HG02678 (cell line): ENCODE results near the gene GABPB1.
A peak's percentile ranks its signal among the peaks of the same experiment; 100 is the strongest.
"Not testable (repeated sequence)": the region's sequence is repeated elsewhere in the genome, so short reads cannot be mapped to it uniquely, and the experiment has no call there.

Experiments
- ATAC-seq: cut with Tn5 transposase; IDR thresholded peaks from one replicate; pipeline ENCODE4 v1.9.1; 2021; ENCODE audit warnings: mild to moderate bottlenecking, moderate library complexity; ENCODE audit not compliant: unreplicated experiment

Gene GABPB1

DNA sequence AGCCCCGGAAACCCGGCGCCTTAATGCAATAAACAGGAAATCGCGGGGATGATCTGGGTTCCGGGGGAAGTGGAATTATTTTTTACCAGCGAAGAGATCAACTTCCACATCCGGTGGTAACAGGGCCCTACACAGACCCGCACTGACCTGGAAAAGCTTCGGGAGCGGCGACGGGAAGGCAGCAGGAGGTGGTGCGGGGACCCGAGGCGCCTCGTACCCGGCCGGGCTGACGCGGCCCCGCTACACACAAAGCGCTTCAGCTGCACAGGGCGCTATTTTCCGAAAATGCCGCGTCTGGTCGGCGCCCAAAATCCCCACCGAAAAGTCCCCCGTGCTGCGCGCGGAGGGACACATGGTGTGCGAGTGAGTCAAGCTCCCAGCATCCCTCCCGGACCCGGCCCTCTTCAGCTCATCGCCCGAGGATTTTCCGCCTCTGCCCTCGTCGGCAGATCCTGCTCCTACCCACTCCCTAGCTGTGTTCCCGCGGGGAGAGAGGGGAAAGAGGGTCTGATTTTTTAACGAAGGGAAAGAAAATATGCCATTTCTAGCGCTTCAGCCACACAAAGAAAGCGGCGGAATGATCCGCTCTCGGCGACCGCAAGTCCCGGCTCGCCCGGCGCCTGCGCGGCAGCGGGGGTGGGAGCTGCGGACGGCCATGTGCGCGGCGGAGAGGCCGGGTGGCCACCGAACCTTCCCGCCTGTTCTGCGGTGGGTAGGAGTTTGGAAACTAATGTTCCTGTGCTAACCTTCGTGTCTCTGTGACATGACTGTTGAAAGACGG is at the start of gene GABPB1:
GABPB1 (minus strand) TSS at position 361 of the 781 bp plus-strand sequence. CDS start 45,400 bp downstream, outside the sequence.
- ATAC-seq, result peak; percentile 43

DNA sequence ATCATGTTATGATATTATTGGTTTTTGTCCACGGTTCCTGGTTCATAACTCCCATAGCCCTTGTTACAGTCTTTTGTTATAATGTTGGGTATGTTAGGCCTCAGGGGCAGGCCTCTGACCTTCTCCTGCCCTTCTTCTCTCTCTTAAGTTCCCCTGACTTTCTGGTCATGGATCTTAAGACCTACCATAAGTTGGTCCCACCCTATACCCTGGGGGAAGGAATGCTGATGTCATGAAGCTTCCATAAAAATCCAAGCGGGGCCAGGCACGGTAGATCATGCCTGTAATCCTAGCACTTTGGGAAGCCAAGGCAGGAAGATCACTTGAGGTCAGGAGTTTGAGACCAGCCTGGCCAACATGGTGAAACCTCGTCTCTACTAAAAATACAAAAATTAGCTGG is 36.6 kb upstream of the GABPB1 start:
- not testable (repeated sequence) for ATAC-seq

DNA sequence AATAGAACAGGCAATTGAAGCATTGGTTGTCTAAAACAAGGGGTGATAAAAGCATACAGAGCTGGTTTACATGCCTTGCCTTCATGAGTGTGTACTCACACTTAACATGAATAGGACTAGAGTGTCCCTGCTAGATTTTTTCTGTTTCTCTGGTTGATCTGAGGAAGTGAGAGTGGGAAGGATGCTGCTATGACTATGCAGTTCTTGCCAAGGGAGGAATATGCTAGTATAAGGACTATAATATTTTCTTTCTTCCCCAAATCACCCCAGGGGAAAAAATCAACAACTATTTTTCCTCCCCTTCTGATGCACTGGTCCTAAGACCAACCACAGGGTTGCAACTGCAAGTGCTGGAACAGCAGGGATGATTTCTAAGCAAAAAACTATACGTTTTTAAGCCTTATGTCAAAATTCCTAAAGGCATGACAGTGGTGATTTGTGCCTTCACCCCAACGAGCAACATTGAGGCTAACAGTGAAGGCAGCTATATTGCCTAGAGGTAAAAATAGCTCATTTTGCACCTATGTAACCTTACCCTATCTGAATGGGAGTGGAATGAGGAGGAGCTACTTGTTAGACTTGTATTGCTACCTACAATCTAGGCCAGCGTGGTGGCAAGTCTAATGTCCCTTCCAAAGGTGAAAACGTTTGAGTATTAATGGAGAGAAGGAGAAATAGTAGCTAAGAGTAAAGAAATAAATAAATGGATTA is 35.7 kb upstream of the GABPB1 start:
- ATAC-seq, result peak; percentile 81

DNA sequence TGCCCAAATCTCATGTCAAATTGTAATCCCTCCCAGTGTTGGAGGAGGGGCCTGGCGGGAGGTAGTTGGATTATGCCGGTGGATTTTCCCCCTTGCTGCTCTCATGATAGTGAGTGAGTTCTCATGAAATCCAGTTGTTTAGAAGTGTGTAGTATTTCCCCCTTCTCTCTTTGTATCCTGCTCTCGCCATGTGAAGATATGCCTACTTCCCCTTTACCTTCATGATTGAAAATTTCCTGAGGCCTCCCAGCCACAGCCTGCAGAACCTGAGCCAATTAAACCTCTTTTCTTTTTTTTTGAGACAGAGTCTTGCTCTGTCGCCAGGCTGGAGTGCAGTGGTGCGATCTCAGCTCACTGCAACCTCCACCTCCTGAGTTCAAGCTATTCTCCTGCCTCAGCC is 27.4 kb upstream of the GABPB1 start:
- ATAC-seq, result not testable (repeated sequence)

DNA sequence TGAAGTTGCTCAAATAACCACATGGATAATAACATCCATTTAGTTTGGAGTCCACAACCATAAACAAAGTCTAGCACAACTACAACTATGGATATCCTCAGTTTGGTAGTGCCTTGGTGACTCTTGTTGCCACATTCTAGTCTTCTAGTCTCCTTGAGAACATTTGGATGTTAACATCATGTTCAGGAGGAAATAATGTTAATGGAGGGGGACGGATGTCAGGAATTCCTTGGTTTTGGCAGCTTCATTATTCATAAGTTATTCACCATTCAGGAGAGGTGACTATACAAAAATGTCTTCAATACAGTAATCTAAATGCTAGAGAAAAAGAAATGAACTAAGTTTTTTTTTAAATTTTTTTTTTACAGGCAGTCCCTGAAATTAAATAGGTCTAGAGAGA is 26.4 kb upstream of the GABPB1 start:
- ATAC-seq, result no peak

DNA sequence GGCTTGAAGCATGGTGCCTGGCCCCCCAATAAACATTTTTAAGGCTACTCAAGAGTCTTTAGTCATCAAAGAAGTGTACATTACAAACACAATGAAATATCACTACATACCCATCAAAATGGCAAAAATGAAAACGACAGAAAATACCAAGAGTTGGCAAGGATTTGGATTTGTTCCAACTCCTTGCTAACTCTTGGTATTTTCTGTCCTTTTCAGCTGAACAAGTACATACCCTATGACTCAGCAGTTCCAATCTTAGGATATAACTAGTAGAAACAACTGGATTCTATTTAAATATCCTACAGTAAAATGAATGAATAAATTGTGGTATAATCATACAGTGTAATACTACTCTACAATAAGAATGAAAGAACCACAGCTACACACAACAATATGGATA is 25.1 kb upstream of the GABPB1 start:
- no peak for ATAC-seq

DNA sequence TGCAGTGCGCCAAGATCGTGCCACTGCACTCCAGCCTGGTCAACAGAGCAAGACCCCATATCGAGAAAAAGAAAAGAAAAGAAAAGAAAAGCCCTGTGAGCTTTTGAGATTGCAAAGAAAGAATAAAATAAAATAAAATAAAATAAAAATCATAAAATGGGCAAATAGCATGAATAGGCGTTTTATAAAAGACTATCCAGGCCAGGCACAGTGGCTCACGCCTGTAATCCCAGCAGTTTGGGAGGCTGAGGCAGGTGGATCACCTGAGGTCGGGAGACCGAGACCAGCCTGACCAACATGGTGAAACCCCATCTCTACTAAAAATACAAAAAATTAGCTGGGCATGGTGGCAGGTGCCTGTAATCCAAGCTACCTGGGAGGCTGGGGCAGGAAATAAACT is 24.4 kb upstream of the GABPB1 start:
- not testable (repeated sequence) for ATAC-seq

DNA sequence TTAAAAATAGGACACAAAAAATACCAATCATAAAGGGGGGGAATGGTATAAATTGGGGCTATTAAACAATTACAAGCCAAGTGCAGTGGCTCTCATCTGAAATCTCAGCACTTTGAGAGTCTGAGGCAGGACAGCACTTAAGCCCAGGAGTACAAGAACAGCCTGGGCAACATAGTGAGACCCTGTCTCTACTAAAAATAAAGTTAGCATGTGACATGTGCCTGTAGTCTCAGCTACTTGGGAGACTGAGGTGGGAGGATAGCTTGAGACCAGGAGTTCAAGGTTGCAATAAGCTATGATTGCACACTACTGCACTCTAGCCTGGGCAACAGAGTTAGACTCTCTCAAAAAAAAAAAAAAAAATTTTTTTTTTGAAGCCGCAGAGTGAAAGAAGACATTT is 23.8 kb upstream of the GABPB1 start:
- no peak for ATAC-seq

DNA sequence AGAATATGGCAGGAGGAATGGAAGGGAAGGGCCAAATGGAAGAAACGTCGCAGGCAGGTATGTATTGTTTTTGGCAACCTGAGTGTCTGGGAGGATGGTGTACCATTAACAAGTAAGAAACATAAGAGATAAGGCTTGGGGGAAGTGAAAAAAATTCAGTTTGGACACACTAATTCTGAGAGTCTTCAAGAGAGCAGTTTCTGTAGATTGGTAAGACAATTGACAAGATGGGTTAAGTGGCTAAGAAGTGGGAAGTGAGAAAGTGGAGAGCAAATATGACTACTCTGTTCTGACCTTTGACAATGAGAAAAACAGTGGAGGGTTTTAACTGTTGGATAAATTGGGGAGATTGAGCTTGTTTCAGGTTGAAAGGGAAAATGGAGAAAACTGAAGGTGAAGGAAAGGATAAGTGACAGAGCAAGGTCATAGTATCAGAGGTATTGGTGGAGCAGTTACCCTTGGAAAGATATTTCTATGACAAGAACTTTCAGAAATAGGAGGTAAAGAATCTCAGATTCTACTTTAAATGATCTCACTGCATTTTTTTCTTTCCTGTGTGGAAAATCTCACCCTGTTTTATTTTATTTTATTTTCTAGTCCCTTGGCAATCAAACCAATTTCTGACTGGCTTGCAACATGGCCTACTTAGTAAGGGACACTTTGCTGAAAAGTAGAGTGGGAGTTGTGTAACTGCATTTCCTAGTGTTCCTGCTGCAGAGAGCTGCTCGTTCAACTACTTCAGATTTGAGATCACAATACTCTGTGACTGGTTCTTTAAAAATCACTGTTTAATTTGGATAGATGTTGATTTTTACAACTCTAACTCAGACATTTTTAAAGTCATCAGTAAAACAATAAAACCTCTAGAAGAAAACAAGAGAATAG is 23.1 kb upstream of the GABPB1 start:
- peak; percentile 96 for ATAC-seq

DNA sequence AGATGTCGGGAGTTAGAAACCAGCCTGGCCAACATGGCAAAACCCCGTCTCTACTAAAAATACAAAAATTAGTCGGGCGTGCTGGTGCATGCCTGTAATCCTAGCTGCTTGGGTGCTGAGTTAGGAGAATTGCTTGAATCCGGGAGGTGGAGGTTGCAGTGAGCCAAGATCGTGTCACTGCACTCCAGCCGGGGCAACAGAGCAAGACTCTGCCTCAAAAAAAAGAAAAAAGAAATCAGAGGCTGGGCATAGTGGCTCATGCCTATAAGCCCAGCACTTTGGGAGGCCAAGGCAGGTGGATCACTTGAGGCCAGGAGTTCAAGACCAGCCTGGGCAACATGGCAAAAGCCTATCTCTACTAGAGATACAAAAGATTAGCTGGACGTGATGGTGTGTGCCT is 14.6 kb upstream of the GABPB1 start:
- not testable (repeated sequence) for ATAC-seq

DNA sequence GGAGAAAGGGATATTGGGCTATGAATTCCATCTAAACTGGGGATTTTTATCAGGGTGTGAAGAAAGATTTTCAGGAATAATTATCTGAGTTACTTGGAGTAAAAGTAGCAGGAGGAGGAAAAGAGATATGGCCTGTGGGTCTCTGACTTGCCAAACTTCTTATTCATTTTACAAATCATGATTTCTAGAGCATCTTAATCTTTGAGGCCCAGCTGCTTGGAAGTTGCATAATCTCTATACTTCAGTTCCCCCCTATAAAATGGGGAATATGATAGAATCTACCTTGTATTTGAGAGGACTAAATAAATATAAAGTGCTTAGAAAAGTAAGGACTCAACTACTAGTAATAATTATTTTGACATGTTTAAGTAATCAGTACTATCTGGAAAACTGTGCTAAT is 11.0 kb upstream of the GABPB1 start:
- ATAC-seq, result no peak

DNA sequence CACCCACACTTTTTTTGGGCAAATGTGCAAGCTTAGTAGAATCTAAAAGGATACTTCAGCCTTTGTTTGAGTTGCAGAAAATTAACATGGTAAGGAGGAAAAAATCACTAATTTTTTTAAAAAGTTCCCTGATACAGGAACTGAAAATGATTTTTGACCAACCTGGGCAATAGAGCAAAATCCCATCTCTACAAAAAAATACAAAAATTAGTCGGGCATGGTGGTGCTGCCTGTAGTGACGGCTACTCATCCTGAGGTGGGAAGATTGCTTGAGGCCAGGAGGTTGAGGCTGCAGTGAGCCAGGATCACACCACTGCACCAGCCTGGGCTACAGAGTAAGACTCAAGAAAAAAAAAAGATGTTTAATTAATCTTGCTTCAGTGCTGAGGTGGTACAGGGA is 10.6 kb upstream of the GABPB1 start:
- ATAC-seq, result no peak

DNA sequence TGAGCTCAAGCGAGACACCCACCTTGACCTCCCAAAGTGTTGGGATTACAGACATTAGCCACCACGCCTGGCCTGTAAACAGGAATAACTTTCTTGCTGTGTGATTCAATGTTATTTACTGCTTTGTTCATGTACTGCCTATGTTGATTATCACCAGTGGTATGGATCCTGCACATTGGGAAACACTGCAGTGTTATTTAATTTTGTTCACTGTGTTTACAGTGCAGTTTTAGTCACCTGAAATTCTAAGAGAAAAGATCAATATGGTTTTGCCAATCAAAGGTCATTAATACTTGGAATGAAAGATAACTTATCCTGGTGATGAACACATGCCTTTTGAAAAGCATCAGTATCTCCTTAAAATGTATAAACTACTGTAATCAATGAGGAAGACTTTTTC is 8.6 kb upstream of the GABPB1 start:
- ATAC-seq, result no peak

DNA sequence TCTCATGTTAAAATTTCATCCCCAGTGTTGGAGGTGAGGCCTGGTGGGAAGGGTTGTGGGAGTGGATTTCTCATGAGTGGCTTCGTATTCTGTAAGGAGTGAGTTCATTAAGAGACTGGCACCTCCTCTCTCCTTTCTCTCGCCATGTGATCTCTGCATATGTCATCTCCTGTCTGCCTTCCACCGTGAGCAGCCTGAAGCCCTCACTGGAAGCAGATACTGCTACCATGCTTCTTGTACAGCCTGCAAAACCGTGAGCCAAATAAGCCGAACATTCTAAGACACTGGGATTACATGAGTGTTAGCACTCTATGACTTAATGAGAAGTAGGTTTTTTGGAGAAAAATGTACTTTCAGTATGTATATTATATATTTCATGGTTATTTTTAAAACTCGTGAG is 6.8 kb upstream of the GABPB1 start:
- ATAC-seq, result no peak

DNA sequence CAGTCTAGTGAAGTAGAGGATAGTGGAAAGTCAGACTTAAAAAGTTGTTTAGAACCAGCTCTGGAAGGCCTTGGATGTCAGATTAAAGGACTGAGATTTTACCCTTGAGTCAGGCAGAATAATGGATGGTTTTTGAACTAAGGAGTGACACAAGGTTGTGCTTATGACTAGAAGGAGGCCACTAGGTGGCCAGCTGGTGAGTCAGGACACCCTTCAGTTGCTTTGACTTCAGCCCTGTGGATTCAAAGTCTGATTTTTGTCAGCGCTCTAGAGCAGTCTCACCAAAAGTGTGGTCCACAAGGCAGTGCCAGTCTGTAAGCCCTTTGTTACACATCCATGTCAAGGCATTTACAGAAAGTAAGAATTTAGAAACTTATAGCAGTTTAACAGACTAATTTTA is 3.8 kb upstream of the GABPB1 start:
- ATAC-seq, result no peak

DNA sequence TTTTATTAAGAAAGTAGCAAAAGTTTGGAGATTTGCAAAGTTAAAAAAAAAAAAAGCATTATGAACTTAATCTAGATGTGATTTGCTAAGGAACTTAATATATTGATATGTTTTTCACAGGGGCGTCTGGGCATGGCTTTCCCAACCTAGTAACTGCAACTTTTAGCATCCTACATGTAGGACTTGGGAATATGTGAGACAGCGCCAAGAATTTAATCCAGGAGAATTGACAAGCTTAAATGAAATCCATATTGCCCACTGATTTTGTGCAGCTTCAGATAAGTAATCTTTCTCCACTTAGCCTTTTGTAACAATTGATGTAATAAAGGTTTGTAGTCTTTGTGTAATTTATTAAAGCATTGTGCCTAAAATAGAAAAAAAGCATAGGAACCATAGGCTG is 982 bp upstream of the GABPB1 start:
- ATAC-seq, result no peak

DNA sequence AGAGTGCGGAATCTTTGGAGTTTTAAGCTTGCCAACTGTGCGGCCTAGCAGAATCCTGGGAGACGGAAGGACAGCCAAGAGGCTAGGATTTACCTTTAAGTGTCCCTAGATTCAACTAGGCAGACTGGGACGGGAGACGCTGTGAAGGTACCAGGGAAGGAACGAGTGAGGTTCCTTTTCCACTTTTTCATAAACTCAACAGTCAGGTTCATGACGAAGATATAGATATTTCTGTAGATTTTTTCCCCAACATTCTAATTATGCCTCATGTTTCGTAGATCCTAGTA is 564 bp upstream of the GABPB1 start:
- no peak for ATAC-seq

DNA sequence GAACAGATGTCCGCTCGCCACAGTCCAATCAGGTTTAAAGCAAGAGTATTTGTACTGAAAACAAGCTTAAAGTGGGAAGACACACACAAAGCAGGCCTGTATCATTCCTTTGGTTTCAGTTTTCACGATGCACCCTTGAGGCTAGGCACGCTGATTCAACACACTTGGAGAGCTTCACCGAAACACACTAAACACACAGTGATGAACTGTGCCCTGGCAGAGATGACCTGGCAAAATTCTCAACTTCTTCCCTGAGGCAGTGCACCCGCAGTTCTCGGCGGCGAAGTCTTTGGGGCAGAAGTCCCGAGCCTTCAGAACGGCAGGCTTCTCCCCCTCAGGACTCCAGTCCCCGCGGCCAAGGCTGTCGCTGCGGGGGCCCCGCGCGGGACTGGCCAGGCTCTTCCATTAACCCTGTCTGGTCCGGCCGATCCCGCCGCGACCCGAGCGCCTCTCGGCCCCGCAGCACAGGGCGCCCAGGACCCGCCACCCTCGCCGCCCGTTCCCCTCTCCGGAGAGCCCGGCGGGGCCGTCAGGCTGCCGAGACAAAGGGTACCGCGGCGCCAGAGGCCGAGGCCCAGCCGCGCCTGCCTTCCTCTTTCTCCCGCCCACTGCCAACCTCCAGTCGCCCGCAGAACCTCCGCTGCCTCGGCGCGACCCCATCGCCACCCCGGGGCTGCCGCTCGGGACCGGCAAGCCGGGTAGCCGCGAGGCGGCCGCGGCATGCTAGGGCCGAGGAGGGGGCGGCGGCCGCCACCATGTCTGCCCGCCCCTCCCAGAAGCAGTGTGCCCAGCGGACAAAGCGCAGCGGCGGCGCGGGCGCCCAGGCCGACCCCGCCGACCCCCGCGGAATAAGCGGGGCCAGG is 792 bp downstream of the GABPB1 start:
- ATAC-seq, result peak; percentile 30

DNA sequence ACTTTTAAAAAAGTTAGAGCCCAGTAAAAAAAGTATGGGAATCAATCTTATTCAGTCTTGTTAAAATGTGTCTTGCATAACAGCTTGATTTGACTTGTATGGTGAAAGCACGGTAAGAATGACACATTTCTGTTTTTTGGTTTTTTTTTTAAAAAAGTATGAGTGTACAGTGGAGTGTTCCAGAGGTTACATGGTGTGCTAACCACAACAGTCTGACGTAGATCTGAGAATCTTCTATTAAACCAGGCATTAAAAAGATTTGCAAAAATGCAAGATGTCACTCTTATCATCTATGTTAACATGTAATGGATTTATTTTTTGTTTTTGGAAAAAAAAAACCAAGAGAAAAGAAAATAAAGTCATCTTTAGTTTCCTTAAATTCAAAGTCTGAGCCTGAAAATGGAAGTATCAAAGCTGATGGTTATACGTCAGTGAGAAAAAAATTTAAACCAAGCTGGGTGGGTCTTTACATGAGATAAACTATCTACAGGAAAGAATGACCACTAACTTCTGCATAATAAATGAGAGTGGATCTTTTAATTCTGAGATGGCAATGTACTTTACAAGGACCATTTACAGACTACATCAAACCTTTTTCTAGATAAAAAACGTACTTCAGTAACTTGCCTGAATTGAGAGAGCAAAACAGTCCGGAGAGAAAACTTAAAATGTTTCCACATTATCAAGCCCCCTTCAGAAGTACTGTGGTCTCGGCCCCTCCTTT is 1.6 kb downstream of the GABPB1 start:
- no peak for ATAC-seq

DNA sequence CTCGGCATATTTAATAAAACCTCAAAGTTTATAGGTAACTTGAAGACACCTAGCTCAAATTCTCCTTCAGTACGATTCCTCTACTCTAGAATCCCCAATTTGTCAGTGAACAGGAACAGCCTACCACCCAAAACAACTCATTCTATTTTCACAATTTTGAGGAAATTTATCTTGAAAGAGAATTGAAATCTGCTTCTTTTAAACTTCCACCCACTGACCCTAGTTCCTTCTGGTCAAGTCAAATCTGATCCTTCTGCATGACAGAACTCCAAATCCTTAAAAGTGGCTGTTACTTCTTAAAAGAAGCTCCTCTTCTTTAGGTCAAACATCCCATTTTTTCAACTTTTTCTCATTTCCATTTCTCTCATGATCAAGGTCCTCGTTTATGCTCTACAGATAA is 4.4 kb downstream of the GABPB1 start:
- no peak for ATAC-seq
